ENCODE data around the gene OPCML.

OPCML gene

GRCh38 chr11:132681971-132682370 lies 850.3 kb downstream of the OPCML start:
- no peak for DNase-seq (ENCODE audit: extremely low spot score, insufficient read length, low read depth)
- FAIRE-seq, result no peak

- FAIRE-seq, result no peak
- no peak for DNase-seq (ENCODE audit: extremely low spot score, insufficient read length, low read depth)
Measured at GRCh38 chr11:132680584-132680983, 851.7 kb downstream of the OPCML start.

GRCh38 chr11:132674151-132674550 lies 858.1 kb downstream of the OPCML start:
- DNase-seq (ENCODE audit: extremely low spot score, insufficient read length, low read depth) (no peak), FAIRE-seq (no peak)

- no peak for FAIRE-seq
- no peak for DNase-seq (ENCODE audit: extremely low spot score, insufficient read length, low read depth)
Measured at GRCh38 chr11:132671851-132672370, 860.4 kb downstream of the OPCML start.

GRCh38 chr11:132670921-132671675 lies 861.2 kb downstream of the OPCML start:
- FAIRE-seq, result no peak
- DNase-seq (ENCODE audit: extremely low spot score, insufficient read length, low read depth), result no peak

GRCh38 chr11:132669949-132670348 lies 862.4 kb downstream of the OPCML start:
- FAIRE-seq (no peak), DNase-seq (ENCODE audit: extremely low spot score, insufficient read length, low read depth) (no peak)

GRCh38 chr11:132665205-132665604 lies 867.1 kb downstream of the OPCML start:
- FAIRE-seq (no peak), DNase-seq (ENCODE audit: extremely low spot score, insufficient read length, low read depth) (no peak)

- FAIRE-seq (no peak), DNase-seq (ENCODE audit: extremely low spot score, insufficient read length, low read depth) (no peak)
Measured at GRCh38 chr11:132658696-132659095, 873.6 kb downstream of the OPCML start.

- FAIRE-seq, result no peak
- no peak for DNase-seq (ENCODE audit: extremely low spot score, insufficient read length, low read depth)
Measured at GRCh38 chr11:132658004-132658403, 874.3 kb downstream of the OPCML start.

- FAIRE-seq, result no peak
Measured at GRCh38 chr11:132655187-132655855, 877.0 kb downstream of the OPCML start.

GRCh38 chr11:132653237-132653636 lies 879.1 kb downstream of the OPCML start:
- FAIRE-seq, result no peak
- DNase-seq (ENCODE audit: extremely low spot score, insufficient read length, low read depth), result no peak

More at GRCh38 chr11:132655187-132655855, 877.0 kb downstream of the OPCML start:
- no peak for DNase-seq (ENCODE audit: extremely low spot score, insufficient read length, low read depth)

- no peak for FAIRE-seq
Measured at GRCh38 chr11:132650969-132651720, 881.2 kb downstream of the OPCML start.

GRCh38 chr11:132649277-132649676 lies 883.0 kb downstream of the OPCML start:
- FAIRE-seq (no peak), DNase-seq (ENCODE audit: extremely low spot score, insufficient read length, low read depth) (no peak)

More at GRCh38 chr11:132650969-132651720, 881.2 kb downstream of the OPCML start:
- DNase-seq (ENCODE audit: extremely low spot score, insufficient read length, low read depth), result no peak

- DNase-seq (ENCODE audit: extremely low spot score, insufficient read length, low read depth), result no peak
- no peak for FAIRE-seq
Measured at GRCh38 chr11:132648851-132649250, 883.5 kb downstream of the OPCML start.

GRCh38 chr11:132646890-132647289 lies 885.4 kb downstream of the OPCML start:
- DNase-seq (ENCODE audit: extremely low spot score, insufficient read length, low read depth) (no peak), FAIRE-seq (no peak)

GRCh38 chr11:132644520-132645239 lies 887.6 kb downstream of the OPCML start:
- FAIRE-seq (no peak), DNase-seq (ENCODE audit: extremely low spot score, insufficient read length, low read depth) (no peak)

GRCh38 chr11:132643239-132643638 lies 889.1 kb downstream of the OPCML start:
- DNase-seq (ENCODE audit: extremely low spot score, insufficient read length, low read depth) (no peak), FAIRE-seq (no peak)

GRCh38 chr11:132640952-132641351 lies 891.3 kb downstream of the OPCML start:
- no peak for FAIRE-seq
- DNase-seq (ENCODE audit: extremely low spot score, insufficient read length, low read depth), result no peak

GRCh38 chr11:132639986-132640385 lies 892.3 kb downstream of the OPCML start:
- no peak for FAIRE-seq
- no peak for DNase-seq (ENCODE audit: extremely low spot score, insufficient read length, low read depth)

- DNase-seq (ENCODE audit: extremely low spot score, insufficient read length, low read depth), result no peak
- FAIRE-seq, result no peak
Measured at GRCh38 chr11:132639403-132639802, 892.9 kb downstream of the OPCML start.
